ENCODE data around the gene ATP2C2. TPM values are rescaled to one million over a fixed set of nuclear protein-coding genes. Genes with fewer than 3 reads are reported as not detected.
"Not testable (repeated sequence)": the region's sequence is repeated elsewhere in the genome, so short reads cannot be mapped to it uniquely, and the experiment has no call there.

The ATP2C2 gene
- total RNA-seq, 1 donor from 2014 or later: not detected

- DNase-seq (ENCODE audit: low spot score): no peak
- intact Hi-C loops (cut with DNase I): no loop called here
Observed at GRCh38 chr16:84442416-84443145, 74.2 kb downstream of the ATP2C2 start.

GRCh38 chr16:84443166-84443802 lies 74.9 kb downstream of the ATP2C2 start:
- intact Hi-C loops (cut with DNase I): no loop called here
- no peak for DNase-seq (ENCODE audit: low spot score)

- intact Hi-C loops (cut with DNase I): no loop called here
Observed at GRCh38 chr16:84444476-84444875, 76.1 kb downstream of the ATP2C2 start.

GRCh38 chr16:84446084-84446483 lies 77.7 kb downstream of the ATP2C2 start:
- no peak for DNase-seq (ENCODE audit: low spot score)
- intact Hi-C loops (cut with DNase I): no loop called here

More at GRCh38 chr16:84444476-84444875, 76.1 kb downstream of the ATP2C2 start:
- DNase-seq (ENCODE audit: low spot score): no peak

- intact Hi-C loops (cut with DNase I): no loop called here
- DNase-seq (ENCODE audit: low spot score): peak; percentile 20
Observed at GRCh38 chr16:84446596-84447392, 78.5 kb downstream of the ATP2C2 start.

GRCh38 chr16:84448444-84448843 lies 80.1 kb downstream of the ATP2C2 start:
- intact Hi-C loops (cut with DNase I): no loop called here
- peak; percentile 24 for DNase-seq (ENCODE audit: low spot score)

- DNase-seq (ENCODE audit: low spot score): peak; percentile 60
- intact Hi-C loops (cut with DNase I): no loop called here
Observed at GRCh38 chr16:84449156-84450140, 81.1 kb downstream of the ATP2C2 start.

- peak; percentile 19 for DNase-seq (ENCODE audit: low spot score)
- intact Hi-C loops (cut with DNase I): no loop called here
Observed at GRCh38 chr16:84450176-84450865, 82.0 kb downstream of the ATP2C2 start.

GRCh38 chr16:84451010-84451676 lies 82.8 kb downstream of the ATP2C2 start:
- DNase-seq (ENCODE audit: low spot score): peak; percentile 47
- intact Hi-C loops (cut with DNase I): not testable (repeated sequence)

GRCh38 chr16:84451781-84452180 lies 83.4 kb downstream of the ATP2C2 start:
- peak; percentile 47 for DNase-seq (ENCODE audit: low spot score)
- intact Hi-C loops (cut with DNase I): no loop called here

GRCh38 chr16:84453061-84453752 lies 84.9 kb downstream of the ATP2C2 start:
- intact Hi-C loops (cut with DNase I): no loop called here
- peak; percentile 17 for DNase-seq (ENCODE audit: low spot score)

GRCh38 chr16:84454611-84455010 lies 86.3 kb downstream of the ATP2C2 start:
- intact Hi-C loops (cut with DNase I): no loop called here
- peak; percentile 36 for DNase-seq (ENCODE audit: low spot score)

- peak; percentile 7 for DNase-seq (ENCODE audit: low spot score)
- intact Hi-C loops (cut with DNase I): no loop called here
Observed at GRCh38 chr16:84455031-84455430, 86.7 kb downstream of the ATP2C2 start.

GRCh38 chr16:84458606-84459532 lies 90.5 kb downstream of the ATP2C2 start:
- intact Hi-C loops (cut with DNase I): no loop called here
- peak; percentile 50 for DNase-seq (ENCODE audit: low spot score)

GRCh38 chr16:84459533-84459894 lies 91.2 kb downstream of the ATP2C2 start:
- DNase-seq (ENCODE audit: low spot score): peak; percentile 57
- intact Hi-C loops (cut with DNase I): no loop called here

GRCh38 chr16:84459941-84460405 lies 91.6 kb downstream of the ATP2C2 start:
- intact Hi-C loops (cut with DNase I): no loop called here
- peak; percentile 38 for DNase-seq (ENCODE audit: low spot score)

Measured in cardiac septum (tissue), 1 donor.